Lung (tissue), 12 donors: ENCODE data around the gene MPHOSPH8. TPM values are rescaled to one million over a fixed set of nuclear protein-coding genes. Genes with fewer than 3 reads are reported as not detected.

Experiments used
- ATAC-seq: fragments of 200-7000 bp; cut with Tn5 transposase; one replicate; pipeline ENCODE4 v1.9.1; 2020; ENCODE audit warnings: moderate number of reproducible peaks; ENCODE audit not compliant: insufficient read depth, low FRiP score
- DNase-seq, 3 donors: peaks; one replicate each; pipeline ENCODE4 v3.0.0-alpha.2; 2013 to 2017
- H3K27ac ChIP-seq, 2 donors: one replicate each; pipeline ENCODE4 v1.5.1; 2013; ENCODE audit warnings: mild to moderate bottlenecking in 2 of 2, moderate library complexity in 2 of 2, control low read depth in 1 of 2, inconsistent platforms in 1 of 2, low read depth in 1 of 2, low read length in 1 of 2
- H3K27me3 ChIP-seq, 3 donors: one replicate each; pipeline ENCODE4 v1.5.1; 2013; ENCODE audit warnings: low read length in 2 of 3; ENCODE audit not compliant: control insufficient read depth in 3 of 3, insufficient read depth in 3 of 3
- H3K36me3 ChIP-seq, 4 donors: one replicate each; pipeline ENCODE4 v1.5.1; 2013; ENCODE audit warnings: low read length in 4 of 4, mild to moderate bottlenecking in 1 of 4, moderate library complexity in 1 of 4; ENCODE audit not compliant: control insufficient read depth in 4 of 4, insufficient read depth in 4 of 4
- H3K4me1 ChIP-seq, 5 donors: one replicate each; pipeline ENCODE4 v1.5.1; 2013; ENCODE audit warnings: low read length in 5 of 5, mild to moderate bottlenecking in 2 of 5, moderate library complexity in 1 of 5; ENCODE audit not compliant: control insufficient read depth in 5 of 5, insufficient read depth in 5 of 5
- H3K4me3 ChIP-seq: one replicate; pipeline ENCODE4 v1.5.1; 2013; ENCODE audit warnings: mild to moderate bottlenecking, control low read depth, moderate library complexity
- H3K9ac ChIP-seq, 2 donors: one replicate each; pipeline ENCODE4 v1.5.1; 2013; ENCODE audit warnings: low read length in 2 of 2, control low read depth in 1 of 2; ENCODE audit not compliant: insufficient read depth in 1 of 2
- H3K9me3 ChIP-seq, 4 donors: one replicate each; pipeline ENCODE4 v1.5.1; 2013; ENCODE audit warnings: low read length in 3 of 4, mild to moderate bottlenecking in 1 of 4, moderate library complexity in 1 of 4; ENCODE audit not compliant: control insufficient read depth in 4 of 4, insufficient read depth in 3 of 4
- CTCF ChIP-seq: IDR thresholded peaks from 2 replicates; pipeline ENCODE4 v1.5.1; 2012; ENCODE audit warnings: mild to moderate bottlenecking; ENCODE audit errors: control extremely low read depth, extremely low read depth
- WGBS, 2 donors: extraction: QIAGEN DNeasy Blood & Tissue Kit; methylation state at CpG; one replicate each; pipeline ENCODE4 v1.1.7; 2013; 5-methylcytosine and 5-hydroxymethylcytosine counted together
- polyA plus RNA-seq, 2 donors: library from polyadenylated mRNA; stranded (reverse); fragments of 200-250 nt; gene quantifications; one replicate each; pipeline ENCODE4 v1.2.1, GENCODE V29; 2013
- total RNA-seq, 2 donors: library from RNA; depleted of rRNA in 1 of 2; stranded (reverse); fragments of >200 nt in 1 of 2; gene quantifications; one replicate each; pipeline ENCODE4 v1.2.1, GENCODE V29; 2014 to 2021
- donor health status: control.
- donor health status: control.
- donor health status: Bipolar disorder and iron deficiency.
- donor health status: healthy.
- donor health status: DM: yes; HTN: yes; CAD: no.

Gene MPHOSPH8
- total and polyA plus RNA-seq, 4 donors: 16.5 to 39.1 (median 29.6) TPM

GRCh38 chr13:19645000-19645399, 11.5 kb downstream of the MPHOSPH8 start:
- H3K36me3 ChIP-seq: peaks cover 14 to 43% (median 18%) of the 10 kb centered on the region in 4 donors
- no peak overlapping the region for H3K4me3 ChIP-seq
- no peaks in the 10 kb centered on the region for H3K27me3 ChIP-seq
- peaks cover 0 to 2% (median 0%) of the 10 kb centered on the region in 5 donors for H3K4me1 ChIP-seq
- no peak overlapping the region for H3K9ac ChIP-seq
- WGBS, 2 donors: 96 to 98% methylated on average over 2 of the region's 2 CpGs
- ATAC-seq: no peak
- no peaks in the 10 kb centered on the region for H3K9me3 ChIP-seq
- TF ChIP-seq CTCF: no peak
- no peak for DNase-seq
- H3K27ac ChIP-seq: no peak overlapping the region

- ATAC-seq (no peak), DNase-seq (no peak)
- Histone ChIP-seq H3K9ac (no peak overlapping the region), H3K4me3 (no peak overlapping the region), H3K27ac (no peak overlapping the region), H3K36me3 (peaks cover 17 to 53% (median 21%) of the 10 kb centered on the region in 4 donors), H3K9me3 (no peaks in the 10 kb centered on the region), H3K4me1 (peaks cover 0 to 2% (median 0%) of the 10 kb centered on the region in 5 donors), H3K27me3 (no peaks in the 10 kb centered on the region)
- no peak for TF ChIP-seq CTCF
- 89 to 90% methylated on average over 4 of the region's 4 CpGs for WGBS, 2 donors
These were observed 12.6 kb downstream of the MPHOSPH8 start for GRCh38 chr13:19646063-19646462.

- Histone ChIP-seq H3K4me1 (no peaks in the 10 kb centered on the region), H3K9me3 (no peaks in the 10 kb centered on the region), H3K9ac (no peak overlapping the region), H3K27me3 (no peaks in the 10 kb centered on the region), H3K27ac (no peak overlapping the region), H3K4me3 (no peak overlapping the region), H3K36me3 (peaks cover 13 to 34% (median 22%) of the 10 kb centered on the region in 4 donors)
- 96% methylated on average over 4 of the region's 4 CpGs for WGBS, 2 donors
- ATAC-seq (no peak), DNase-seq (no peak)
- no peak for TF ChIP-seq CTCF
These were observed 17.3 kb downstream of the MPHOSPH8 start for GRCh38 chr13:19650742-19651141.

GRCh38 chr13:19657872-19658591, 24.6 kb downstream of the MPHOSPH8 start:
- Histone ChIP-seq H3K4me1 (no peaks in the 10 kb centered on the region), H3K27me3 (no peaks in the 10 kb centered on the region), H3K9me3 (no peaks in the 10 kb centered on the region), H3K4me3 (no peak overlapping the region), H3K36me3 (peaks cover 13 to 18% (median 16%) of the 10 kb centered on the region in 4 donors), H3K27ac (no peak overlapping the region), H3K9ac (no peak overlapping the region)
- DNase-seq (no peak), ATAC-seq (no peak)
- no peak for TF ChIP-seq CTCF
- 56 to 65% methylated on average over 4 of the region's 4 CpGs for WGBS, 2 donors
